Measurements from ENCODE around the gene CPLX3. TPM values are rescaled to one million over a fixed set of nuclear protein-coding genes. Genes with fewer than 3 reads are reported as not detected.

The CPLX3 gene
- total and polyA plus RNA-seq, 2 of the 8 experiments (the other 6 are each of a cell fraction or from before 2014, with no cell fraction given) = 0.17 TPM; not detected in 1

- H3K4me3 ChIP-seq (ENCODE audit: extremely low read depth in 1 of 4, insufficient read depth in 2 of 4, low read depth in 3 of 4, low read length in 4 of 4) = no peak overlapping the region
- H3K27ac ChIP-seq (ENCODE audit: low read depth, low read length) = no peak overlapping the region
- H3K79me1 ChIP-seq (ENCODE audit: low read depth, low read length) = peaks cover 9% of the 10 kb centered on the region; the same call in 1 of the 2 replicates
- H4K8ac ChIP-seq (ENCODE audit: extremely low read depth, insufficient read depth, low read length) = no peak overlapping the region
- peaks cover 0 to 41% of the 10 kb centered on the region in 2 experiments; a peak in 2 of 4 replicates for H3K79me2 ChIP-seq (ENCODE audit: control insufficient read depth in 1 of 2, insufficient read depth in 2 of 2, low read length in 2 of 2)
- POLR2A ChIA-PET (ENCODE audit: partially characterized antibody) = interaction anchor here (1.1 kb wide), 1 partner anchor 13 kb away, joined by 3 read pairs; no protein-coding TSS in a partner anchor
- H2BK20ac ChIP-seq (ENCODE audit: low read length) = no peak overlapping the region
- FAIRE-seq (no peak), DNase-seq (ENCODE audit: low read depth in 1 of 2, low spot score in 2 of 2) (no peak)
- peaks cover 2% of the 10 kb centered on the region; the same call in 1 of the 2 replicates for H3K23me2 ChIP-seq (ENCODE audit: low read depth, low read length)
- no peak overlapping the region for H3K18ac ChIP-seq (ENCODE audit: extremely low read depth, low read length)
- no peak overlapping the region for H2BK5ac ChIP-seq (ENCODE audit: low read depth, low read length)
- no peaks in the 10 kb centered on the region for H3K4me1 ChIP-seq (replicated peaks in 1 of 4; ENCODE audit: control insufficient read depth in 3 of 4, insufficient read depth in 4 of 4, low read length in 3 of 4)
- CTCF ChIA-PET (ENCODE audit: partially characterized antibody) = interaction anchor here (1.0 to 1.1 kb wide), 2 partner anchors 43 to 233 kb away, joined by 3 read pairs; no protein-coding TSS in a partner anchor
- WGBS, 2 experiments (ENCODE audit: extremely low coverage in 1 of 2, insufficient coverage in 1 of 2, insufficient read length in 1 of 2, insufficient replicate concordance in 2 of 2, low coverage in 1 of 2, low lambda C conversion rate in 2 of 2, missing lambda C conversion rate in 1 of 2) = 75% methylated on average over 2 of the region's 2 CpGs; no CpG with 5 or more reads in 1 of the 2 experiments
- peaks cover 3 to 9% of the 10 kb centered on the region in 2 experiments for H4K20me1 ChIP-seq (replicated peaks in 1 of 2; ENCODE audit: control insufficient read depth in 1 of 2, insufficient read depth in 2 of 2, low read length in 2 of 2)
- H2AFZ ChIP-seq (ENCODE audit: low read length) = no peak overlapping the region
- H3K14ac ChIP-seq (ENCODE audit: insufficient read length) = no peak overlapping the region
- H4K5ac ChIP-seq (ENCODE audit: insufficient read length, low read depth, low read length) = no peak overlapping the region
- H3K4ac ChIP-seq (replicated peaks; ENCODE audit: insufficient read length, low read depth, low read length) = no peak overlapping the region
- no peak overlapping the region for H3K4me2 ChIP-seq (ENCODE audit: insufficient read depth in 1 of 2, low read depth in 2 of 2, low read length in 2 of 2)
- H3K36me3 ChIP-seq (ENCODE audit: control insufficient read depth in 2 of 4, insufficient read depth in 4 of 4, low read length in 3 of 4) = no peaks in the 10 kb centered on the region
- H3K9ac ChIP-seq (replicated peaks in 1 of 4; ENCODE audit: extremely low read depth in 1 of 4, low read depth in 3 of 4, low read length in 3 of 4) = no peak overlapping the region
- no peaks in the 10 kb centered on the region for H3K27me3 ChIP-seq (replicated peaks in 1 of 4; ENCODE audit: control insufficient read depth in 3 of 4, extremely low read depth in 1 of 4, insufficient read depth in 3 of 4, low read length in 3 of 4)
- no peak overlapping the region for H4K91ac ChIP-seq (replicated peaks; ENCODE audit: insufficient read length, low read length)
- no peak overlapping the region for H3K56ac ChIP-seq (replicated peaks; ENCODE audit: insufficient read length, low read depth, low read length)
- H3K23ac ChIP-seq (ENCODE audit: insufficient read length) = no peak overlapping the region
- no peak overlapping the region for H2BK15ac ChIP-seq (ENCODE audit: low read length)
- no peaks in the 10 kb centered on the region for H3K9me3 ChIP-seq (ENCODE audit: insufficient read depth in 2 of 2, low read depth in 1 of 2, low read length in 1 of 2)
- no peak overlapping the region for H2BK120ac ChIP-seq (replicated peaks; ENCODE audit: low read depth, low read length)
- no peak overlapping the region for H2AK5ac ChIP-seq (ENCODE audit: low read depth, low read length)
- no peak overlapping the region for H2BK12ac ChIP-seq (ENCODE audit: low read depth, low read length)
Measured at GRCh38 chr15:74865316-74865715, 38.9 kb downstream of the CPLX3 start.

Data from H1 (cell line).